Suprapubic skin (tissue), 4 donors: Measurements from ENCODE around the gene ISCA1. TPM values are rescaled to one million over a fixed set of nuclear protein-coding genes. Genes with fewer than 3 reads are reported as not detected.
"Not testable (repeated sequence)": the region's sequence is repeated elsewhere in the genome, so short reads cannot be mapped to it uniquely, and the experiment has no call there.

Experiments used
- DNase-seq, 2 donors: peaks; one replicate each; pipeline ENCODE4 v3.0.0-alpha.2; 2019; ENCODE audit warnings: low spot score in 2 of 2
- H3K27ac ChIP-seq: fragments of 200-600 bp; sonication (generic); one replicate; pipeline ENCODE4 v1.5.1; 2019
- H3K27me3 ChIP-seq: fragments of 200-600 bp; sonication (generic); one replicate; pipeline ENCODE4 v1.5.1; 2019
- H3K36me3 ChIP-seq: fragments of 200-600 bp; sonication (generic); one replicate; pipeline ENCODE4 v1.5.1; 2019
- H3K4me1 ChIP-seq: fragments of 200-600 bp; sonication (generic); one replicate; pipeline ENCODE4 v1.5.1; 2019
- H3K4me3 ChIP-seq: fragments of 200-600 bp; sonication (generic); one replicate; pipeline ENCODE4 v1.5.1; 2019; ENCODE audit warnings: mild to moderate bottlenecking
- H3K9me3 ChIP-seq: fragments of 200-600 bp; sonication (generic); one replicate; pipeline ENCODE4 v1.5.1; 2019
- EP300 ChIP-seq: sonication (generic); formaldehyde crosslinking; IDR thresholded peaks from one replicate; pipeline ENCODE4 v1.6.1; 2017; ENCODE audit warnings: antibody characterized with exemption
- POLR2A ChIP-seq, 2 donors: fragments of 450-650 bp; IDR thresholded peaks; one replicate each; pipeline ENCODE4 v1.6.1; 2017; ENCODE audit warnings: antibody characterized with exemption in 2 of 2, mild to moderate bottlenecking in 2 of 2, moderate library complexity in 2 of 2
- POLR2AphosphoS5 ChIP-seq, 3 donors: sonication (generic); formaldehyde crosslinking; IDR thresholded peaks; one replicate each; pipeline ENCODE4 v1.6.1; 2017; ENCODE audit warnings: antibody characterized with exemption in 3 of 3
- WGBS: methylation state at CpG from one replicate; pipeline ENCODE4 v1.1.5; 2018; 5-methylcytosine and 5-hydroxymethylcytosine counted together
- total RNA-seq, 4 donors: library from RNA; depleted of rRNA; stranded (reverse); fragments of >200 nt; gene quantifications; one replicate each; pipeline ENCODE4 v1.1.0, GENCODE V29; 2016
- TF ChIP-seq, protein P1 (sequence below), 2 donors: fragments of 200-600 bp in 1 of 2; fragments of 450-650 bp in 1 of 2; sonication (generic) in 1 of 2; IDR thresholded peaks; one replicate each; pipeline ENCODE4 v1.5.1; 2016 to 2019; ENCODE audit warnings: antibody characterized with exemption in 2 of 2, mild to moderate bottlenecking in 1 of 2, moderate library complexity in 1 of 2

ISCA1 gene
- total RNA-seq, 4 donors from 2014 or later, result 33.0 to 38.0 (median 33.9) TPM

DNA sequence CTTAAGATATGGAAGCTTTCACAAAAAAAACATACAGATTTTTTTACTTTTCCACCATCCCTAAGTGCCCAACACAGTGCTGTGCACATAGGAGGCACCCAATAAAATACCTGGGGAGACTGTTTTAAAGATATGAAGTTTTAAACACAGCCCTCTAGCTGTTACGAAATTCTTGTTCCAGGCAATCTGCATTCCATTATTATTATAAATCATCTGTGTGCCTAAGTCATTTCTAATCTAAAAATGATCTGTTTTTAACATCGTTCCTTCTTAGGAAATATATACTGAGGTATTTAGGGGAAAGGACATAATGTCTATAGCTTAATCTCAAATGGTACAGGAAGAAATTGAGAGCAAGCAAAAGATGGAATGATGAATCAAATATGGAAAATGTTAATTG, 32.7 kb upstream of the ISCA1 start:
- H3K9me3 ChIP-seq, result no peaks in the 10 kb centered on the region
- DNase-seq, result no peak
- peaks cover 85% of the 10 kb centered on the region for H3K36me3 ChIP-seq
- no peak overlapping the region for H3K27ac ChIP-seq
- no peaks in the 10 kb centered on the region for H3K27me3 ChIP-seq
- TF ChIP-seq EP300 (no peak), POLR2AphosphoS5 (IDR thresholded peaks at IDR 0.05) (no peak), POLR2A (IDR thresholded peaks at IDR 0.05) (no peak)
- TF ChIP-seq, protein P1, sequence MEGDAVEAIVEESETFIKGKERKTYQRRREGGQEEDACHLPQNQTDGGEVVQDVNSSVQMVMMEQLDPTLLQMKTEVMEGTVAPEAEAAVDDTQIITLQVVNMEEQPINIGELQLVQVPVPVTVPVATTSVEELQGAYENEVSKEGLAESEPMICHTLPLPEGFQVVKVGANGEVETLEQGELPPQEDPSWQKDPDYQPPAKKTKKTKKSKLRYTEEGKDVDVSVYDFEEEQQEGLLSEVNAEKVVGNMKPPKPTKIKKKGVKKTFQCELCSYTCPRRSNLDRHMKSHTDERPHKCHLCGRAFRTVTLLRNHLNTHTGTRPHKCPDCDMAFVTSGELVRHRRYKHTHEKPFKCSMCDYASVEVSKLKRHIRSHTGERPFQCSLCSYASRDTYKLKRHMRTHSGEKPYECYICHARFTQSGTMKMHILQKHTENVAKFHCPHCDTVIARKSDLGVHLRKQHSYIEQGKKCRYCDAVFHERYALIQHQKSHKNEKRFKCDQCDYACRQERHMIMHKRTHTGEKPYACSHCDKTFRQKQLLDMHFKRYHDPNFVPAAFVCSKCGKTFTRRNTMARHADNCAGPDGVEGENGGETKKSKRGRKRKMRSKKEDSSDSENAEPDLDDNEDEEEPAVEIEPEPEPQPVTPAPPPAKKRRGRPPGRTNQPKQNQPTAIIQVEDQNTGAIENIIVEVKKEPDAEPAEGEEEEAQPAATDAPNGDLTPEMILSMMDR (IDR thresholded peaks at IDR 0.05), result no peak
- H3K4me3 ChIP-seq, result no peak overlapping the region
- whole genome bisulfite sequencing, result 56% methylated on average over 2 of the region's 2 CpGs
- H3K4me1 ChIP-seq, result no peaks in the 10 kb centered on the region

DNA sequence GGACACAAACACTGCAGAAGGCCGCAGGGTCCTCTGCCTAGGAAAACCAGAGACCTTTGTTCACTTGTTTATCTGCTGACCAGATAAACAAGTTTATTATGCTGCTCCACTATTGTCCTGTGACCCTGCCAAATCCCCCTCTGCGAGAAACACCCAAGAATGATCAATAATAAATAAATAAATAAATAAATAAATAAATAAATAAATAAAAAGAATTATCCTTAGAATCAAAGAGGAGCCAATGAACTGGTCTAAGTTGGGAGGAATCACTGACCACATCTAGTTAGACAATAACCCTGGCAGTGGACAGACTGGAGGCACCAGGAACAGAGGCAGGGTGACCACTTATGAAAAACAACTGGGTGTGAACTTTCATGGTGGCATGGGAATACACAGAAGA, 30.6 kb upstream of the ISCA1 start:
- H3K9me3 ChIP-seq, H3K27me3 ChIP-seq, DNase-seq, H3K27ac ChIP-seq, H3K4me1 ChIP-seq, H3K4me3 ChIP-seq: not testable (repeated sequence)
- 96% methylated on average over 2 of the region's 2 CpGs for WGBS
- peaks cover 85% of the 10 kb centered on the region for H3K36me3 ChIP-seq

DNA sequence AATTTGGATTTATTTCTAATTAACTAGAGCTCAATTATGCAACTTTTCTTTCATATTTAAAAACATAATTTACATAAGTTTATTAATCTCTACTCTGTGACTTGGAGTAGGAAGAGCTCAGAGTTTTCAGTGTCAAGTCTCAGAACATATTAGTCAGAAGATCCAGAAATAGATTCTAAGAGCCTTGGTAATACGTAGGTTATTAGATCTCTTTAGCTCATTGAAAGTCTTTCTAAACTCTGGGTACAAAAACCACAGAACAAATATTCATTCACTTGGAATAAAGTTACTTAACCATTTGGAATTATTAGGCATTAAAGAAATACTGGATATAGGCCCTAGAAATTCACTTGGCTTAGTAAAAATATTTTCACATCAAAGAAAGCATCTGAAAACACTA, 26.3 kb upstream of the ISCA1 start:
- no peaks in the 10 kb centered on the region for H3K4me1 ChIP-seq
- WGBS, result 87% methylated on average over 1 of the region's 1 CpG

DNA sequence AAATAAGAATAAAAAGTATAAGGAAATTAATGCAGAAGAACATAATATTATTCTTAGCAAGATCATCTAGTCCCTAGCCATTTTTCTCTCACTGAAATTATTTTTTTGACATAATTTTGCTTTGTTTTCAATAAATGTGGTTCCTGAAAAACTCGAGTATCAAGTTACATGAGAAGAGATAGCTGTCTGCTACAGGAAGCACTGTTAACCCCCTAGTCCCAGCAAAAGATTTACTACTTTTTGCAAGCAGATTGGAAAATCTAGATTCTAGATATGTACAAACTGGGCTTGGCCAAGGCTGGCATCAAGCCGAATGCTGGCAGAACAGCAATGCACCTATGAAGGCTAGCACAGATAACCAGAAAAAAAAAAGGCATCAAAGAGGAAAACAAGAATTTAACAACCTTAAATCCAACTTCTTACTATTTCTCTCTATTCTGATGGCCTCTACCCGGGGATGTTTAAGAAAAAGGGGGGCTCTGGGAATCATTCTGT, 21.9 kb upstream of the ISCA1 start:
- Histone ChIP-seq H3K27ac (no peak overlapping the region), H3K27me3 (no peaks in the 10 kb centered on the region), H3K4me3 (no peak overlapping the region), H3K9me3 (no peaks in the 10 kb centered on the region), H3K36me3 (peaks cover 99% of the 10 kb centered on the region), H3K4me1 (no peaks in the 10 kb centered on the region)
- 49% methylated on average over 3 of the region's 3 CpGs for WGBS
- DNase-seq, result no peak
- TF ChIP-seq POLR2AphosphoS5 (IDR thresholded peaks at IDR 0.05) (no peak), POLR2A (IDR thresholded peaks at IDR 0.05) (no peak), EP300 (no peak)
- TF ChIP-seq, protein P1 (IDR thresholded peaks at IDR 0.05), result no peak

More for the DNA sequence above, 26.3 kb upstream of the ISCA1 start:
- no peak overlapping the region for H3K4me3 ChIP-seq
- TF ChIP-seq POLR2A (IDR thresholded peaks at IDR 0.05) (no peak), POLR2AphosphoS5 (IDR thresholded peaks at IDR 0.05) (no peak), EP300 (no peak)
- TF ChIP-seq, protein P1 (IDR thresholded peaks at IDR 0.05), result no peak
- H3K27ac ChIP-seq, result no peak overlapping the region
- peaks cover 91% of the 10 kb centered on the region for H3K36me3 ChIP-seq
- H3K27me3 ChIP-seq, result no peaks in the 10 kb centered on the region
- H3K9me3 ChIP-seq, result no peaks in the 10 kb centered on the region
- DNase-seq, result no peak

DNA sequence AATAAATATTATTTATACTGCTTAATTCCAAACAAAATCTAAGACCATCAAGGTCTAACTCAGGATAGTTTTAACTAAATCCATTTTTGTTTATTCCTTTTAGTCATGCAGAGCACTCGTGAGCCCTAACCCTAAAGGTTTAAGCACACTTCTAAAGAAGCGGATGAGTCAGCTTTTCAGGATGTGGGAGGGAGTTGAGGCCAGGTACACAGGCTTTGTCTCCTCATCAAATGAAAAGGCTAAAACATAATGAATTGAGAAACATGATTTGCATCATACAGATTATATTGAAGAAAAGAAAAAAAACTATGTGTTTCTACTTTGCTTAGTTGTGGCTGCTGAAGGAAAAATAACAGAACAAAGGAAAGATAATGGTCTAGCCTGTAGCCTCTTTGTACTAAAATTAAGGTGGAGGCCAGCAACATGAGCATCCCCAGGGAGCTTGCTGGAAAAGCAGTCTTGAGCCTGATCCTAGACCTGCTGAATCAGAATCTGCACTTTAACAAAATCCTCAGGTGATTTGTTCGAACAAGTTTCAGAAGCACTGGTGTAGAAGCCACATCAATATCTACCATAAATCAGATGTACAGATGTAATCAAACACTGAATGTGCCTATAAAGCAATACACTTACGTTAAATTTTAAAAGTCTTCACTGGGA, 21.1 kb upstream of the ISCA1 start:
- no peak overlapping the region for H3K4me3 ChIP-seq
- DNase-seq, result no peak
- H3K9me3 ChIP-seq, result no peaks in the 10 kb centered on the region
- TF ChIP-seq EP300, result no peak
- TF ChIP-seq POLR2A (IDR thresholded peaks at IDR 0.05), result no peak
- no peak for TF ChIP-seq POLR2AphosphoS5 (IDR thresholded peaks at IDR 0.05)
- TF ChIP-seq, protein P1 (IDR thresholded peaks at IDR 0.05), result no peak
- H3K27me3 ChIP-seq, result no peaks in the 10 kb centered on the region
- WGBS, result 76% methylated on average over 4 of the region's 4 CpGs
- H3K27ac ChIP-seq, result no peak overlapping the region
- peaks cover 99% of the 10 kb centered on the region for H3K36me3 ChIP-seq
- H3K4me1 ChIP-seq, result no peaks in the 10 kb centered on the region
